Calu3 (cell line): ENCODE data around the gene BCO2. TPM values are rescaled to one million over a fixed set of nuclear protein-coding genes. Genes with fewer than 3 reads are reported as not detected.

Experiments used
- BruUV-seq: library from RNA; stranded (reverse); fragments of 400-500 nt; replicated peaks from 2 replicates; lab custom pipeline; 2021; lab: Mats Ljungman, UMichigan
- CTCF ChIA-PET: fragments of 300-600 bp; sonication (Branson Sonifier 250); formaldehyde crosslinking; loops from one replicate; lab custom pipeline; 2022; ENCODE audit warnings: antibody characterized with exemption; lab: Charles Lee
- DNase-seq: peaks from one replicate; pipeline ENCODE4 v3.0.0; 2022
- H3K27ac Mint-ChIP-seq: one replicate; pipeline ENCODE4 v1.8.0; 2022; ENCODE audit warnings: mixed read lengths; ENCODE audit not compliant: unreplicated experiment
- H3K27me3 Mint-ChIP-seq: one replicate; pipeline ENCODE4 v1.8.0; 2022; ENCODE audit warnings: mixed read lengths; ENCODE audit not compliant: unreplicated experiment
- H3K36me3 Mint-ChIP-seq: one replicate; pipeline ENCODE4 v1.8.0; 2022; ENCODE audit warnings: mild to moderate bottlenecking, moderate library complexity, mixed read lengths; ENCODE audit not compliant: insufficient read depth, unreplicated experiment
- H3K4me1 Mint-ChIP-seq: one replicate; pipeline ENCODE4 v1.8.0; 2022; ENCODE audit warnings: mild to moderate bottlenecking, low read depth, mixed read lengths; ENCODE audit not compliant: unreplicated experiment
- H3K4me3 Mint-ChIP-seq: one replicate; pipeline ENCODE4 v1.8.0; 2022; ENCODE audit warnings: mild to moderate bottlenecking, low read depth, moderate library complexity, mixed read lengths; ENCODE audit not compliant: unreplicated experiment
- H3K9me3 Mint-ChIP-seq: one replicate; pipeline ENCODE4 v1.8.0; 2022; ENCODE audit warnings: low read depth, mixed read lengths; ENCODE audit not compliant: unreplicated experiment
- intact Hi-C: fragments of 100-400 bp; cut with micrococcal nuclease; formaldehyde crosslinking; loops from one replicate; pipeline ENCODE4 v1.10.0; 2022; ENCODE audit not compliant: unreplicated experiment
- total RNA-seq: library from RNA; stranded (reverse); gene quantifications from 2 replicates; pipeline ENCODE4 v1.2.3, GENCODE V29; 2022
- TF ChIP-seq, protein P1 (sequence below): fragments of 200-600 bp; IDR thresholded peaks from one replicate; pipeline ENCODE4 v1.8.0; 2022; ENCODE audit warnings: antibody characterized with exemption; ENCODE audit not compliant: unreplicated experiment

BCO2 gene
- total RNA-seq, 1 experiment from 2014 or later = 13.8 TPM

DNA sequence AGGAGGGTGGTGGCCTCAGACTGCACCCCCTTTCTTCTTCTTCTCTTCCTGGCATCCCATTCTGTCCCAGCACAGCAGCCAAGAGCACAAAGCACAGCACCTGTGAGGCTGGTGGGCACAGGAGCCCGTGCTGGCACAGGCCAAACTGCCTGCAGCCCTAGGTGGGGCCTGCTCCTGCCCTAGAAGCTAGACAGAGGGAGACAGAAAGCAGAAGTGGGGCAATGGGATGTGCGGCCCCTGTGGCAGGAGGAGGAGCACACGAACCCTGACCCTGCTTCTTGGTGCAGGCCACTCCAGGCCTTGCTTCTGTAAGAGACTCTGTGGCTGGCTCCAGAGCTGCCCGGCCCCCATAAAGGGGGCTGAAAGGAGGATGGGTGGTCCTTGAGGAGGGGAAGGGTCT is 47.0 kb downstream of the BCO2 start:
- no TSS peak for BruUV-seq
- DNase-seq = no peak
- TF ChIP-seq, protein P1, sequence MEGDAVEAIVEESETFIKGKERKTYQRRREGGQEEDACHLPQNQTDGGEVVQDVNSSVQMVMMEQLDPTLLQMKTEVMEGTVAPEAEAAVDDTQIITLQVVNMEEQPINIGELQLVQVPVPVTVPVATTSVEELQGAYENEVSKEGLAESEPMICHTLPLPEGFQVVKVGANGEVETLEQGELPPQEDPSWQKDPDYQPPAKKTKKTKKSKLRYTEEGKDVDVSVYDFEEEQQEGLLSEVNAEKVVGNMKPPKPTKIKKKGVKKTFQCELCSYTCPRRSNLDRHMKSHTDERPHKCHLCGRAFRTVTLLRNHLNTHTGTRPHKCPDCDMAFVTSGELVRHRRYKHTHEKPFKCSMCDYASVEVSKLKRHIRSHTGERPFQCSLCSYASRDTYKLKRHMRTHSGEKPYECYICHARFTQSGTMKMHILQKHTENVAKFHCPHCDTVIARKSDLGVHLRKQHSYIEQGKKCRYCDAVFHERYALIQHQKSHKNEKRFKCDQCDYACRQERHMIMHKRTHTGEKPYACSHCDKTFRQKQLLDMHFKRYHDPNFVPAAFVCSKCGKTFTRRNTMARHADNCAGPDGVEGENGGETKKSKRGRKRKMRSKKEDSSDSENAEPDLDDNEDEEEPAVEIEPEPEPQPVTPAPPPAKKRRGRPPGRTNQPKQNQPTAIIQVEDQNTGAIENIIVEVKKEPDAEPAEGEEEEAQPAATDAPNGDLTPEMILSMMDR = no peak
- Mint-ChIP-seq H3K9me3 (no peaks in the 10 kb centered on the region), H3K27me3 (no peaks in the 10 kb centered on the region), H3K4me1 (peaks cover 3% of the 10 kb centered on the region), H3K27ac (no peak overlapping the region), H3K4me3 (no peak overlapping the region), H3K36me3 (peaks cover 16% of the 10 kb centered on the region)
- CTCF ChIA-PET = no interaction called here
- intact Hi-C loops = no loop called here

DNA sequence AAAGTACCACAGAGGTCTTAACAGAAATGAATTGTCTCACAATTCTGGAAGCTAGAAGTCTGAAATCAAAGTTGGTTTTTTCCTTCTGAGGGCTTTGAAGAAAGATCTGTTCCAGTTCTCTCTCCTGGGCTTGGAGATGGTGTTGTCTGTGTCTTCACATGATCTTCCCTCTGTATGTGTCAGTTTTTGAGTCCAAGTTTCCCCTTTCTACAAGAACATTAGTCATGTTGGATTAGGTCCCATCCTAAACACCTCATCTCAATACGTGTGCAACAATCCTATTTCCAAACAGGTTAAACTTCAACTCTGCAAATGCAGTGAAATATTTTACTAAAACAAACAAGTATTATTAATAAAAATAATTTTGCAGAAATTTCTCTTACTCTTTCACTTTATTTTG is 47.8 kb downstream of the BCO2 start:
- Mint-ChIP-seq H3K27ac (no peak overlapping the region), H3K36me3 (peaks cover 21% of the 10 kb centered on the region), H3K9me3 (no peaks in the 10 kb centered on the region), H3K4me1 (peaks cover 8% of the 10 kb centered on the region), H3K27me3 (no peaks in the 10 kb centered on the region), H3K4me3 (no peak overlapping the region)
- CTCF ChIA-PET = interaction anchor here (0.6 kb wide), 1 partner anchor 57 kb away, joined by 4 read pairs; no protein-coding TSS in a partner anchor
- TF ChIP-seq, protein P1 = no peak
- BruUV-seq = no TSS peak
- intact Hi-C loops = no loop called here
- no peak for DNase-seq

DNA sequence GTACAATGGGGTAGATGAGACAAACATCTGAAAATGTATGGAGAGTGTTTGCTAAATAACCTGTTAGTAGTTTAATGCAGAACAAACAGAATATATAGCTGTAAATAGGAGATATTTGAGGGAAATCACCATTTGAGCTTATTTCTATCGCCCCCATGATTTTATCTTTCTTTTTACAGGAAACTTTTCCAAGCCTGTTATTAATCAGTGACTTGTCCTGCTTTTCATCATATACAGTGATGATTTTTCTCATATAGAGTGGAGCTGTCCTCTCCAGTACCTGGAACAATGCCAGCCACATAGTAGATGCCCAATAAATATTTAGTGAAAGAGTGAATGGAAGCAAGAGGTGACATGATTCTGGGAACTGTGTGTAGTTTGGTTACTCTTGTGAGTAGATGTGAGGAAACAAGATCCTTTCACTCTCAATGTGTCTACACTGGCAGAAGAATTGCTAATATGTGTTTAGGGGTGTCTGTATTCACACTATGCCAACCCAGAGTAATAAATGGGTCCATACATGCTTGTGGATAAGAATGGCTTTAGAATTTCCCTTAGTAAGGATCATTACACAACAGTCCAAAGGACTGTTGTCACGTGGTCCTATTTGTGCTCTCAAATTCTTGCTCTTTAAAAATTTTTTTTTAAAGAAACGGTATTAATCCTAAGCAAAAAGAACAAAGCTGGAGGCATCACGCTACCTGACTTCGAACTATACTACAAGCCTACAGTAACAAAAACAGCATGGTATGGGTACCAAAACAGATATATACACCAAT is 48.6 kb downstream of the BCO2 start:
- no TSS peak for BruUV-seq
- CTCF ChIA-PET = interaction anchor here (0.6 kb wide), 1 partner anchor 57 kb away, joined by 4 read pairs; no protein-coding TSS in a partner anchor
- peaks cover 8% of the 10 kb centered on the region for H3K4me1 Mint-ChIP-seq
- no peak for DNase-seq
- no peak overlapping the region for H3K27ac Mint-ChIP-seq
- TF ChIP-seq, protein P1 = no peak
- peaks cover 30% of the 10 kb centered on the region for H3K36me3 Mint-ChIP-seq
- H3K9me3 Mint-ChIP-seq = no peaks in the 10 kb centered on the region
- H3K27me3 Mint-ChIP-seq = no peaks in the 10 kb centered on the region
- intact Hi-C loops = no loop called here
- no peak overlapping the region for H3K4me3 Mint-ChIP-seq

DNA sequence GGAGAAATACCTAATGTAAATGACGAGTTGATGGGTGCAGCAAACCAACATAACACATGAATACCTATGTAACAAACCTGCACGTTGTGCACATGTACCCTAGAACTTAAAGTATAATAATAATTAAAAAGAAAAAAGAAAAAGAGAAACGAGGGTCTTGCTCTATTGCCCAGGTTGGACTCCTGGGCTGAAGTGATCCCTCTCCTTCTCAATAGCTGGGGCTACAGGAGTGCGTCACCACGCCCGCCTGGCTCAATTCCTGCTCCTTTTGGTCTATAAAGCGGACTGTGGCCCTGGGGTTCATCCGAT is 50.4 kb downstream of the BCO2 start:
- peak overlapping the region; percentile 90 for H3K27ac Mint-ChIP-seq
- H3K4me3 Mint-ChIP-seq = peak overlapping the region; percentile 81
- CTCF ChIA-PET = interaction anchor here (0.6 kb wide), 1 partner anchor 112 kb away, joined by 4 read pairs; no protein-coding TSS in a partner anchor
- intact Hi-C loops = loop anchor here (5.0 kb wide), 1 partner anchor 42 kb away; no protein-coding TSS in a partner anchor
- H3K36me3 Mint-ChIP-seq = peaks cover 32% of the 10 kb centered on the region
- no peak for DNase-seq
- TF ChIP-seq, protein P1 = no peak
- no peaks in the 10 kb centered on the region for H3K9me3 Mint-ChIP-seq
- BruUV-seq = no TSS peak
- H3K27me3 Mint-ChIP-seq = no peaks in the 10 kb centered on the region
- H3K4me1 Mint-ChIP-seq = peaks cover 8% of the 10 kb centered on the region
